Activated T-cell treated with anti-CD3 and anti-CD28 coated beads, Interleukin-2, amount 50 U/mL, for 72 hours (primary cell): ENCODE measurements around the gene ACTA2. TPM values are rescaled to one million over a fixed set of nuclear protein-coding genes. Genes with fewer than 3 reads are reported as not detected.
A peak's percentile ranks its signal among the peaks of the same experiment; 100 is the strongest.

Experiments
- ATAC-seq, 2 donors: fragments of 150-1000 bp; cut with Tn5 transposase; replicated peaks in 1 of 2; 2 replicates each; pipeline ENCODE4 v1.10.0; 2021; ENCODE audit warnings: moderate library complexity in 2 of 2, mild to moderate bottlenecking in 1 of 2
- DNase-seq, 2 donors: peaks; one replicate each; pipeline ENCODE4 v3.0.0; 2021 to 2022; ENCODE audit warnings: mixed read lengths in 1 of 2
- H3K27ac Mint-ChIP-seq: one replicate; pipeline ENCODE4 v1.8.0; 2022; ENCODE audit warnings: mild to moderate bottlenecking, moderate library complexity, mixed read lengths
- H3K27me3 Mint-ChIP-seq: one replicate; pipeline ENCODE4 v1.8.0; 2022; ENCODE audit warnings: low read depth, mixed read lengths
- H3K36me3 Mint-ChIP-seq, 2 donors: one replicate each; pipeline ENCODE4 v1.8.0; 2022; ENCODE audit warnings: mixed read lengths in 2 of 2, mild to moderate bottlenecking in 1 of 2; ENCODE audit not compliant: insufficient read depth in 2 of 2
- H3K4me1 Mint-ChIP-seq: one replicate; pipeline ENCODE4 v1.8.0; 2022; ENCODE audit warnings: low read depth, mixed read lengths
- H3K4me3 Mint-ChIP-seq, 2 donors: one replicate each; pipeline ENCODE4 v1.8.0; 2022; ENCODE audit warnings: mild to moderate bottlenecking in 2 of 2, mixed read lengths in 2 of 2, moderate library complexity in 2 of 2
- H3K9me3 Mint-ChIP-seq, 2 donors: one replicate each; pipeline ENCODE4 v1.8.0; 2022; ENCODE audit warnings: mixed read lengths in 2 of 2
- total RNA-seq, 2 donors: library from RNA; stranded (reverse); gene quantifications; one replicate each; pipeline ENCODE4 v1.2.3, GENCODE V29; 2022

Gene ACTA2
- total RNA-seq, 2 donors from 2014 or later = 60.7 to 76.9 TPM

GRCh38 chr10:88979153-88979562, 26.6 kb upstream of the ACTA2 start:
- ATAC-seq (no peak), DNase-seq (no peak)
- no peaks in the 10 kb centered on the region for H3K27me3 Mint-ChIP-seq
- no peak overlapping the region for H3K4me3 Mint-ChIP-seq
- peaks cover 17% of the 10 kb centered on the region for H3K4me1 Mint-ChIP-seq
- H3K36me3 Mint-ChIP-seq = no peaks in the 10 kb centered on the region
- no peak overlapping the region for H3K27ac Mint-ChIP-seq
- no peaks in the 10 kb centered on the region for H3K9me3 Mint-ChIP-seq

DNA sequence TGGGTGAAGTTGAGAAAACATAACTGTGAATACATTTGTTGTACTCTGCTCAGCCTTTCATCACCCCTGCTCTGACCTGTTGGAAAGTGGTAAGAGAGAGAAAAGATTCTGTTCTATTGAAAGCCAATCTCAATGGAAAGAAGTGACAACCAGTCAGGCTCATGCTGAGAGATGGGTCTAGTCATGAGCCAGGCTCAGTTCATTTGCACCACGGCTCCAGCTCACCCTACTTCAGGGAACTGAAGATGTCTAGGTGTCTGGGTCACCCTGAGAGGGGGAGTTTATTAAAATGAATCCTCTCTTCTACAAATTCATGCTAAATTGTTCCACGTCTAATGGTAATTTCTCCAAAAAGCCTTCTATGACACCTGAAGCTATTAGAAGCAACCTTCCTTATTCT, 25.9 kb upstream of the ACTA2 start:
- peaks cover 12% of the 10 kb centered on the region for H3K4me1 Mint-ChIP-seq

DNA sequence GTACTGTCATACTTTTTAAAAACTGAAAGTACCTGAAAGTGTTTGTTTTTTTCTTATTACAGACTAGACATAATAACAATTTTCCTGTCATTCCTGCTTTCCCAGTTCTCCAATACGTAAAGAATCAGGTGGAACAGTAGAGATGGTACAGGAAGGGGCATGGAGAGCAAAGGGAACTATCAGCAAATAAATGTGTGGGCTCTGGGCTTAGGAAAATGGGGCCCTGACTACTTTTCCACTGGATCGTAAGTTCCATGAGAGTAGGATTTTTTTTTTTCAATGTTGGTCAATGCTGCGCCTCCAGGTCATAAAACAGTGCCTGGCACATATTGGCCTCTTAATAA, 22.8 kb upstream of the ACTA2 start:
- H3K4me1 Mint-ChIP-seq = peaks cover 12% of the 10 kb centered on the region
- DNase-seq (no peak), ATAC-seq (no peak)
- H3K36me3 Mint-ChIP-seq = no peaks in the 10 kb centered on the region
- H3K9me3 Mint-ChIP-seq = no peaks in the 10 kb centered on the region
- no peaks in the 10 kb centered on the region for H3K27me3 Mint-ChIP-seq
- H3K4me3 Mint-ChIP-seq = peak overlapping the region; percentile 94 to 100
- H3K27ac Mint-ChIP-seq = peak overlapping the region; percentile 100

More for the DNA sequence above, 25.9 kb upstream of the ACTA2 start:
- H3K4me3 Mint-ChIP-seq = no peak overlapping the region
- ATAC-seq (peak in 1 of 2 donors; percentile 33), DNase-seq (no peak)
- no peaks in the 10 kb centered on the region for H3K36me3 Mint-ChIP-seq
- no peaks in the 10 kb centered on the region for H3K9me3 Mint-ChIP-seq
- no peak overlapping the region for H3K27ac Mint-ChIP-seq
- no peaks in the 10 kb centered on the region for H3K27me3 Mint-ChIP-seq

DNA sequence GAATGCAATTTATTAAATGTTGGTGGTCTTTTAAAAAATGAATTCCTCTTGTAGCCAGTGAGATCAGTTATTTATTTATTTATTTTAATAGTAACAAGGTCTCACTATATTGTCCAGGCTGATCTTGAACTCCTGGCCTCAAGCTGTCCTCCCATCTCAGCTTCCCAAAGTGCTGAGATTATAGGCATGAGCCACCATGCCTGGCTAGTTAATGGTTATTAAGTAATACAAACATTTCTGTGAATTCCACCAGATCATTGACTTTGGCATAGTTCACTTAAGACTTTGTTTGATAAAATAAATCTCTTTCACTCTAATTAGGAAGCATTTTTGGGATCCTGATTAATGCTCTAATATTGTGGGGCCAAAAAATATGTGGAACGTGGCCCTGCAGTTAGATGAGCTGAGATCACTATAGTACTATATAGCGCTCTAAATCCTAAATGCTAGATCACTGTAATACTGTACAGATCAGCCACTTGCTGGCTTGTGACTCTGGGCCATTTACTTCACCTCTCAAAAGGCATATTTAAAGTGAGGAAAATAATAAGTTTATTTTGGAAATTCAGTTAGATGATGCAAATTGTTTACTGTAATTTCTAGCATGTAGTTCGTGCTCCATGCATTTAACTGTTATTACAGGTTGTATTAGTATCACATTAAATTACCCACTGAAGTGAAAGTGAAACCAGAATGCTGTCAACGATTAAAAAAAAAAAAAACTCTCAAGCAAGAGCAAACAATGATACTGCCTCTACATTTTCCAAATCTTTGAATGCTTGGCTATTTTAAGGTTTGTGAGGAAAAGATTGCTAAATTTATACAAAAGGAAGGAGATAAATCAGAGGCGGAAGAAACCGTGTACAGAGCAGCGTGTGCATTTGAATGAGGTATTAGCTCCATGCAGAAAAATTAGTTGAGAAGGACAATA, 22.1 kb upstream of the ACTA2 start:
- H3K36me3 Mint-ChIP-seq = no peaks in the 10 kb centered on the region
- ATAC-seq (peak in 1 of 2 donors; percentile 43), DNase-seq (no peak)
- peak overlapping the region; percentile 100 for H3K27ac Mint-ChIP-seq
- H3K27me3 Mint-ChIP-seq = no peaks in the 10 kb centered on the region
- peaks cover 12% of the 10 kb centered on the region for H3K4me1 Mint-ChIP-seq
- no peaks in the 10 kb centered on the region for H3K9me3 Mint-ChIP-seq
- peak overlapping the region; percentile 94 to 100 for H3K4me3 Mint-ChIP-seq

- ATAC-seq (no peak), DNase-seq (no peak)
- Mint-ChIP-seq H3K4me3 (no peak overlapping the region), H3K27me3 (no peaks in the 10 kb centered on the region), H3K9me3 (no peaks in the 10 kb centered on the region), H3K36me3 (no peaks in the 10 kb centered on the region), H3K27ac (no peak overlapping the region), H3K4me1 (peaks cover 12% of the 10 kb centered on the region)
Observed at GRCh38 chr10:88974012-88974411, 21.4 kb upstream of the ACTA2 start.

DNA sequence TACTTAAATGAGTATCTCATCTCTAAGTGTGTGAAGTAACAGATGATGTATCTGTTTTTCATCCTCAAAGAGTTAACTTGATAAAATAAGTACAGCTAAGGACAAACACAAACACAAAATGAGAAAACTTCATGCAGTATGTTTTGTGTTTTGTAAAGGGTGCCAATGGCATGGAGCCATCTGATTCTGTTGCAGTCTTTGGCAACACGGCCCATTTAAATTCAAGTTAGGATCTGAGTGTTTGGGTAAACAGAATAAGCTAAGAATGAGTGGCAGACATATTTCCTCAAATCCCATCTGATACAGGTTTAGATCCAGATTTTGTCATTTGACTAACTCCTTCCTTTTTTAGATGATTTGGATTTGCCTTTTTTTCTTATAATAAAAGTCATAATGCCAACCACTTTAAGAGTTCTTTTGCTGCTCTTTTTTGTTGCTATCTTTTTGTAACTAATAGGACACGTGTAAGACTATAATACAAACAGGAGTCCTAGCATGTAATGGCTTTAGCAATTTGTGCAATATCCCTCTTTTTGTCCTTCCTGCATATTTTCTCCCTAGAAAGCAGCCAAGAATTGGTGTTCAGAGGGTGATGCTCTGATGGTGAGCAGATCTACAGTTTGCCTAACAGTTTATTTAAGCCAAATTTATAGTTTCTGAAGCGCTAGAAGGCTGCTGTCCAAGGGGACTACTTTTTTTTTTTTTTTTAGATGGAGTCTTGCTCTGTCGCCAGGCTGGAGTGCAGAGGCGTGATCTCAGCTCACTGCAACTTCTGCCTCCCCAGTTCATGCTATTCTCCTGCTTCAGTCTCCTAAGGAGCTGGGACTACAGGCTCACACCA, 18.9 kb upstream of the ACTA2 start:
- ATAC-seq (no peak), DNase-seq (no peak)
- Mint-ChIP-seq H3K36me3 (no peaks in the 10 kb centered on the region), H3K27me3 (no peaks in the 10 kb centered on the region), H3K4me1 (peaks cover 12% of the 10 kb centered on the region), H3K27ac (no peak overlapping the region), H3K9me3 (no peaks in the 10 kb centered on the region), H3K4me3 (no peak overlapping the region)

- Mint-ChIP-seq H3K4me3 (no peak overlapping the region), H3K27me3 (no peaks in the 10 kb centered on the region), H3K4me1 (no peaks in the 10 kb centered on the region), H3K9me3 (no peaks in the 10 kb centered on the region), H3K27ac (no peak overlapping the region), H3K36me3 (no peaks in the 10 kb centered on the region)
- no peak for DNase-seq
- no peak for ATAC-seq
Observed at GRCh38 chr10:88968391-88968790, 15.8 kb upstream of the ACTA2 start.

DNA sequence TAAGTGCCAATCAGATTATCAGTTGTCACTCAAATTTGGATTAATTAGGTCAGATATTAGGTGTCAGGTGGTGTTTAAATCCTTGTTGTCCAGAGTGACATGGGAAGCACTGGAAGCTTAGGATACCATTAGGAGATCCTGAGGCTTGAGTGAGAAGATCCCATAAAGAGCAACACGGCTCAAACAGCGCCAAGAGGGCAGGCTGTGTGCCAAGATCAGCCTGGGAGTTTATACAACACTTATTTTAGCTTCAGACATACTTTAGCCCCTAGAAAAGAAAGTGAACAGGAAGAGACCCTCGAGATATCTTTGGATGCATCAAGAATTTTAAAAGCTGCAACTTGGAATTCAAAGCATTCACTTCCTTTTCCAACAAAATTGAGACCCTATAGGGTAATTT, 14.2 kb upstream of the ACTA2 start:
- DNase-seq = no peak
- no peaks in the 10 kb centered on the region for H3K27me3 Mint-ChIP-seq
- H3K27ac Mint-ChIP-seq = no peak overlapping the region
- H3K4me3 Mint-ChIP-seq = no peak overlapping the region
- H3K4me1 Mint-ChIP-seq = peaks cover 11% of the 10 kb centered on the region
- no peaks in the 10 kb centered on the region for H3K36me3 Mint-ChIP-seq
- no peaks in the 10 kb centered on the region for H3K9me3 Mint-ChIP-seq
- ATAC-seq = no peak

DNA sequence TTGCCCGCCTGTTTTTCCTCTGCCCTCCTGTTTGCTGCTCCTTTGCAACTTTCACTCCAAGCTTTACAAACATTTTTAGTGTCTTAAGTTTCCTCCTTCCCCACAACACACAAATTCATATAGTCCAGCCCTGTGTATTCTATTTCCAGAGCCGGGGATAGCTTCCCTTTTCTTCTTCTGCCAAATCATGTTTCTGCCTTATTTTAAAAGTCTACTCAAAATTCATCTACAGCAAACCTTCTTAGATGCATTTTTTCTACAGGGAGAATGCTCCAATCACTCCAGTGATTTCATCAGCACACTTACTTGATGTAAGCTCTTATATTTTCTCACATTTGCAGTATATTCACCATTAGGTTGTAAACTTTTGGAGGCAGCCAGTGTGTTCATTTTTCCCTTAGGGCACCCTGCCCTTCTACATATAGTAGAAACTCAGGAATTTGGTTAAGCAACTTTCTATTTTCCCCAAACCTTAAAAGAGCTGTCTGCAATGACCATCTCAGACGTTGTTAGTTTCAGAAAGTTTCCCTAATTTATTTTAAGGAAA, 12.4 kb upstream of the ACTA2 start:
- Mint-ChIP-seq H3K36me3 (no peaks in the 10 kb centered on the region), H3K4me1 (peaks cover 22% of the 10 kb centered on the region), H3K4me3 (no peak overlapping the region), H3K27ac (peak overlapping the region; percentile 13), H3K27me3 (no peaks in the 10 kb centered on the region), H3K9me3 (no peaks in the 10 kb centered on the region)
- no peak for ATAC-seq
- DNase-seq = no peak

- Mint-ChIP-seq H3K27me3 (no peaks in the 10 kb centered on the region), H3K27ac (no peak overlapping the region), H3K9me3 (no peaks in the 10 kb centered on the region), H3K36me3 (no peaks in the 10 kb centered on the region), H3K4me1 (peaks cover 22% of the 10 kb centered on the region), H3K4me3 (no peak overlapping the region)
- ATAC-seq (no peak), DNase-seq (no peak)
Observed at GRCh38 chr10:88964360-88964759, 11.8 kb upstream of the ACTA2 start.

DNA sequence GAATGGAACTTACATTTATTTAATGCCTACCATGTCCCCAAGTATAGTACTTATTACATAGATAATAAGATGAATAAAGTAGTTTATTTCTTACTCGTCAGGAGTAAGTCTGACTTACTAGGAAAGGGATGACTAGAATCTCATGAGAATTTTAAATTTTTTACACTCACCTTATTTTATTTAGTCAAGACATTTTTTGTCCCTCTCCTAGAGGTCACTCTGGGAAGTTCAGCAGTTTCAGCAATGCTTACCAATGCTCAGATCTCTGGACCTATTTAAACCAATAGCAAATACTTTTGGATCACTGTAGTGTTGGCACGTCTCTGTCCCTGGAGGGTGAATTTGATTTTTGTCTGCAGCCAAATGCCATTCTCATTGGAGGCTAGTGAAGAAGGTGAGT, 10.7 kb upstream of the ACTA2 start:
- H3K27me3 Mint-ChIP-seq = no peaks in the 10 kb centered on the region
- no peak overlapping the region for H3K4me3 Mint-ChIP-seq
- H3K36me3 Mint-ChIP-seq = no peaks in the 10 kb centered on the region
- ATAC-seq = no peak
- no peak for DNase-seq
- peaks cover 22% of the 10 kb centered on the region for H3K4me1 Mint-ChIP-seq
- H3K27ac Mint-ChIP-seq = no peak overlapping the region
- H3K9me3 Mint-ChIP-seq = no peaks in the 10 kb centered on the region

DNA sequence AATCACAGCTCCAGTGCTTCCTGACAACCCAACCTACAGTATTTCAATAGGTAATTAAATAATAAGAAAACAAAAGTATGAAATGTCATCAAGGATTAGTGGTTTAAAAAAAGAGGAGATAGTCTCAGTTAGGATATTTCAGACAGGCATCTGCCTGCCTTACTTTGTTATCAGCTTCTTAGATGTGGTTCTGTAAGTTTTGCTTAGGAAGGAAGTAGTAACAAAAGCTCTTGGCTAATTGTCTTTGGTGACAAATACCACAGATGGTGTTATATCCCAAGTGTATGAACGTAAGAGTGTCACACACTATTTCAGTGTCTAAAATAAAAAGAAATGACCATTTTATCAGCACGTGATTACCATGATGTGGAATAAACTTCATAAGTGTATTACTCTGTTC, 9.8 kb upstream of the ACTA2 start:
- Mint-ChIP-seq H3K27ac (no peak overlapping the region), H3K4me1 (peaks cover 22% of the 10 kb centered on the region), H3K4me3 (peak overlapping the region in 1 of 2 donors; percentile 31), H3K9me3 (no peaks in the 10 kb centered on the region), H3K36me3 (no peaks in the 10 kb centered on the region), H3K27me3 (no peaks in the 10 kb centered on the region)
- ATAC-seq (no peak), DNase-seq (no peak)

DNA sequence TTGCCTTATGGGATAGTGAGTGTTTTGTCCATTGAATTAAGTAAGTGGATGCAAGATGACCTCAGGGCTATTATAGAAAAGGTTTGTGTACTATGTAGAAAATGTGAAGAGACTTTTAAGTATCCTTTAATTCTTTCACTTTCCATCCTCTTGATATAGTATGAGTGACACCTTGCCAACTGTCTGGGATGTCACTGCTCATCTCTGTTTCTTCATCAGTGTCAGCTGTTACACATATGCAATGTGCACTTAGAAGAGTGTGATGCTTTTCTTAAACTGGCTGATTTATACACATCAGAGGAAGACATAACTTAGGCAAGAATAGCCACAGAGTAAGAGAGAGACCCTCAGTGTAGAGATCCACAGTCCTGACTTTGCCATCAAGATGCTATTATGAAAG, 8.7 kb upstream of the ACTA2 start:
- Mint-ChIP-seq H3K27ac (no peak overlapping the region), H3K9me3 (no peaks in the 10 kb centered on the region), H3K4me1 (peaks cover 22% of the 10 kb centered on the region), H3K36me3 (no peaks in the 10 kb centered on the region), H3K4me3 (peak overlapping the region in 1 of 2 donors; percentile 36), H3K27me3 (no peaks in the 10 kb centered on the region)
- ATAC-seq (peak; percentile 19 to 46), DNase-seq (no peak)
